PC-9 (cell line): Measurements from ENCODE around the gene BCKDHB. TPM values are rescaled to one million over a fixed set of nuclear protein-coding genes. Genes with fewer than 3 reads are reported as not detected.

Experiments used
- BruUV-seq: library from RNA; stranded (reverse); fragments of 400-500 nt; replicated peaks from 2 replicates; lab custom pipeline; 2021; lab: Mats Ljungman, UMichigan
- CTCF ChIA-PET: fragments of 300-600 bp; sonication (Branson Sonifier 250); formaldehyde crosslinking; loops from one replicate; lab custom pipeline; 2022; ENCODE audit warnings: antibody characterized with exemption; lab: Charles Lee
- POLR2A ChIA-PET: fragments of 300-600 bp; sonication (Branson Sonifier 250); formaldehyde crosslinking; loops from one replicate; lab custom pipeline; 2022; ENCODE audit warnings: antibody characterized with exemption; ENCODE audit not compliant: unreplicated experiment; lab: Charles Lee
- DNase-seq, 2 experiments: peaks; one replicate each; pipeline versions ENCODE4 v3.0.0 to v3.0.0-alpha.2; 2015 to 2022; ENCODE audit warnings: mixed read lengths in 1 of 2
- H2AFZ ChIP-seq: fragments of 200-600 bp; sonication (generic); 2 replicates; pipeline ENCODE4 v1.8.1; 2017; ENCODE audit warnings: antibody characterized with exemption
- H3F3A ChIP-seq: fragments of 200-600 bp; sonication (generic); 2 replicates; pipeline ENCODE4 v1.8.1; 2017; ENCODE audit warnings: antibody characterized with exemption, mild to moderate bottlenecking, low read depth; ENCODE audit not compliant: insufficient read depth
- H3K27ac ChIP-seq: fragments of 200-600 bp; sonication (generic); 2 replicates; pipeline ENCODE4 v1.6.1; 2016; ENCODE audit warnings: mixed run types
- H3K27me3 ChIP-seq: fragments of 200-600 bp; sonication (generic); 2 replicates; pipeline ENCODE4 v1.6.1; 2016; ENCODE audit warnings: low read depth, mixed run types; ENCODE audit not compliant: insufficient read depth
- H3K36me3 ChIP-seq: fragments of 200-600 bp; sonication (generic); 2 replicates; pipeline ENCODE4 v1.6.1; 2016; ENCODE audit warnings: low read depth, mixed run types
- H3K4me1 ChIP-seq: fragments of 200-600 bp; sonication (generic); replicated peaks from 2 replicates; pipeline ENCODE4 v1.6.1; 2016; ENCODE audit warnings: mixed run types; ENCODE audit not compliant: insufficient read depth
- H3K4me2 ChIP-seq: fragments of 200-600 bp; sonication (generic); 2 replicates; pipeline ENCODE4 v1.6.1; 2017; ENCODE audit warnings: mixed run types
- H3K4me3 ChIP-seq: fragments of 200-600 bp; sonication (generic); 2 replicates; pipeline ENCODE4 v1.6.1; 2016; ENCODE audit warnings: mixed run types
- H3K79me2 ChIP-seq: fragments of 200-600 bp; sonication (generic); 2 replicates; pipeline ENCODE4 v1.6.1; 2017; ENCODE audit warnings: low read depth, mixed run types
- H3K9me2 ChIP-seq: fragments of 200-600 bp; sonication (generic); 2 replicates; pipeline ENCODE4 v1.8.1; 2017; ENCODE audit warnings: mild to moderate bottlenecking; ENCODE audit not compliant: insufficient read depth
- H3K9me3 ChIP-seq: fragments of 200-600 bp; sonication (generic); 2 replicates; pipeline ENCODE4 v1.8.1; 2016; ENCODE audit warnings: low read depth; ENCODE audit not compliant: insufficient read depth
- H4K20me1 ChIP-seq: fragments of 200-600 bp; sonication (generic); 2 replicates; pipeline ENCODE4 v1.8.1; 2017; ENCODE audit not compliant: insufficient read depth
- CTCF ChIP-seq: fragments of 200-600 bp; sonication (generic); conservative IDR thresholded peaks from 2 replicates; pipeline ENCODE4 v1.6.1; 2017; ENCODE audit warnings: mixed run types, antibody characterized with exemption, mild to moderate bottlenecking, moderate library complexity
- EZH2 ChIP-seq: fragments of 200-600 bp; sonication (generic); IDR thresholded peaks from 2 replicates; pipeline ENCODE4 v1.8.0; 2017; ENCODE audit warnings: antibody characterized with exemption, low read depth
- intact Hi-C: fragments of 100-400 bp; cut with micrococcal nuclease; formaldehyde crosslinking; loops from one replicate; pipeline ENCODE4 v1.10.0; 2022; ENCODE audit not compliant: unreplicated experiment
- total RNA-seq: library from RNA; stranded (reverse); gene quantifications from 2 replicates; pipeline ENCODE4 v1.2.3, GENCODE V29; 2021

Gene BCKDHB
- total RNA-seq, 1 experiment from 2014 or later: 29.7 TPM

GRCh38 chr6:80251321-80251720 is 144.8 kb downstream of the BCKDHB start:
- POLR2A ChIA-PET: no interaction called here
- BruUV-seq: no TSS peak

GRCh38 chr6:80254716-80255115 is 148.2 kb downstream of the BCKDHB start:
- Histone ChIP-seq H3K27me3 (no peaks in the 10 kb centered on the region), H2AFZ (no peak overlapping the region), H3K36me3 (no peaks in the 10 kb centered on the region), H3K4me1 (no peaks in the 10 kb centered on the region), H4K20me1 (no peaks in the 10 kb centered on the region), H3K9me2 (no peaks in the 10 kb centered on the region), H3K4me3 (no peak overlapping the region), H3K4me2 (no peak overlapping the region), H3K27ac (no peak overlapping the region), H3F3A (no peaks in the 10 kb centered on the region), H3K9me3 (no peaks in the 10 kb centered on the region), H3K79me2 (no peaks in the 10 kb centered on the region)
- CTCF ChIA-PET: no interaction called here
- no peak for DNase-seq
- POLR2A ChIA-PET: no interaction called here
- TF ChIP-seq EZH2 (no peak), CTCF (no peak)
- intact Hi-C loops: no loop called here
- BruUV-seq: no TSS peak

More at GRCh38 chr6:80251321-80251720, 144.8 kb downstream of the BCKDHB start:
- H3K27me3 ChIP-seq: no peaks in the 10 kb centered on the region
- no peaks in the 10 kb centered on the region for H3K9me2 ChIP-seq
- H3K4me3 ChIP-seq: no peak overlapping the region
- H2AFZ ChIP-seq: no peak overlapping the region
- H3K9me3 ChIP-seq: no peaks in the 10 kb centered on the region
- no peak for TF ChIP-seq CTCF
- TF ChIP-seq EZH2: no peak
- CTCF ChIA-PET: no interaction called here
- no peaks in the 10 kb centered on the region for H3K4me1 ChIP-seq
- no peaks in the 10 kb centered on the region for H3K79me2 ChIP-seq
- DNase-seq: no peak
- H3F3A ChIP-seq: no peaks in the 10 kb centered on the region
- no peaks in the 10 kb centered on the region for H3K36me3 ChIP-seq
- no peak overlapping the region for H3K27ac ChIP-seq
- intact Hi-C loops: no loop called here
- no peaks in the 10 kb centered on the region for H4K20me1 ChIP-seq
- no peak overlapping the region for H3K4me2 ChIP-seq

GRCh38 chr6:80256691-80257090 is 150.2 kb downstream of the BCKDHB start:
- H3K4me3 ChIP-seq: no peak overlapping the region
- POLR2A ChIA-PET: interaction anchor here (0.6 kb wide), 1 partner anchor 10 kb away, joined by 9 read pairs; no protein-coding TSS in a partner anchor
- no peak for DNase-seq
- H3K79me2 ChIP-seq: no peaks in the 10 kb centered on the region
- no peaks in the 10 kb centered on the region for H3K9me2 ChIP-seq
- no peaks in the 10 kb centered on the region for H3K4me1 ChIP-seq
- no peaks in the 10 kb centered on the region for H3K36me3 ChIP-seq
- intact Hi-C loops: no loop called here
- no peaks in the 10 kb centered on the region for H4K20me1 ChIP-seq
- CTCF ChIA-PET: no interaction called here
- no peak for TF ChIP-seq CTCF
- TF ChIP-seq EZH2: no peak
- H3K4me2 ChIP-seq: no peak overlapping the region
- H3K27me3 ChIP-seq: no peaks in the 10 kb centered on the region
- H3F3A ChIP-seq: no peaks in the 10 kb centered on the region
- no peak overlapping the region for H3K27ac ChIP-seq
- H2AFZ ChIP-seq: no peak overlapping the region
- no TSS peak for BruUV-seq
- H3K9me3 ChIP-seq: no peaks in the 10 kb centered on the region
